Measurements from ENCODE around the gene NDUFB1.

NDUFB1 gene

DNA sequence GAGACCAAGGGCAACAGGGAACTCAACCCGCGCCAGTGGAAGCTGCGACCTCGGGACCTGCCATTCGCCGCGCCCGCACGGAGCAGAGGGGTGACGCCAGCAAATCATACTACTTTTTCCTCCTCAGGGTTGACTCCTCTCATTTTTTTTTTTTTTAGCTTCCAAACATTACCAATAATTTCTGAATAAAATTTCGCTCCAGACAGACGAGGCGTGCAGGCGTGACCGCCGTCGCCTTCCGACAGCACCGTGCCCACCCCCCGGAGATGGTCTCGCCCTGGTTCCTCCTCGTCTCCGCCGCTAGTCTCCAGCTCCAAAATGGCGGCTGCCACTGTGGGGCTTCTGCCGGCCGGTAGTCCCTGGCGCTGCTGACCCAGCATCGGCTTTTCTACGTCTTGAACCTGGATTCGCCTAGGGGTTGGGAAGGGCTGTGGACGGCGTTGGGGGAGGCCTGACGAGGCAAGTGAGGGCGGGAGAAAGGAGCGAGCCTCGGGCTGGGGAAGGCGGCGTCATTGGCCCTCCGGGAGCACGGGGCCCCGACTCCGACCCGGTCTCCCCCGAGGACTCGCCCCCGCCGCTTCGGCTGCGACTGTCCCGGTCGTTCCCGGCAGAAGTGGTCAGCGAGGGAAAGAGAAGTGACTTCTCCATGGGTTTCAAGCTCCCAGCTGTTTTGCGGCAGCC is at the start of gene NDUFB1, which contains the start of gene CPSF2:
TSS of gene NDUFB1 (minus strand) at position 37 of the 681 bp plus-strand sequence. CDS start 4,069 bp downstream, outside the sequence.
TSS of gene CPSF2 (plus strand) at position 300 of the 681 bp plus-strand sequence. CDS start 9,016 bp downstream, outside the sequence.
- no peak for FAIRE-seq

DNA sequence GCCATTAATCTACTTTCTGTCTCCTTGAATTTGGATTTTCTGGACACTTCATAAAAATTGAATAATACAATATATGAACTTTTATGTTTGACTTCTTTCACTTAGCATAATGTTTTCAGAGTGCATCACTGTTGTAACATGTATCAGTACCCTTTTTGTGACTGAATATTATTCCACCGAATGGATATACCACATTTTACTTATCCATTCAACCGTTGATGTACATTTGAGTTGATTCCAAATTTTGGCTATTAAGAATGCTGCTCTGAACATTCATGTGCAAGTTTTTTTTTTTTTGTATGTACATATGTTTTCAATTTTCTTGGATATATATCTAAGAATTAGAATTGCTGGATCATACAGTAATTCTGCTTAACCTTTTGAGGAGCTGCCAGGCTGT is 43.5 kb upstream of the NDUFB1 start:
- no peak for FAIRE-seq

DNA sequence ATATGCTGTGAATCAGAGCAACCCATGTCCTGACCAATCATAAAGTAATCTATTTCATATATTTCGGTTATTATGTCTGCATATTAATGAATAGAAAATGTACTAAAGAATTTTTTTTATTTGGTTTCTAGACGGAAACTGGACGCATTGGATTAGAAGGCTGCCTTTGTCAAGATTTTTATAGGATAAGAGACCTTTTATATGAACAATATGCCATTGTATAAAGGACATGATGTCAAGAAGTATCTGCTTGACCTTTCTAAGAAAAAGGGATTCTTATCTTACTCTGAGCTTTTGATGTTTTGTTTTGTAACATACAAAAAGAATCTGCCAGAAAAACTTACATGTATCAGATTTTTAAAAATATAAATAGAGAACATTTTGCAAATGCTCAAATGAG is 40.0 kb upstream of the NDUFB1 start:
- no peak for FAIRE-seq

DNA sequence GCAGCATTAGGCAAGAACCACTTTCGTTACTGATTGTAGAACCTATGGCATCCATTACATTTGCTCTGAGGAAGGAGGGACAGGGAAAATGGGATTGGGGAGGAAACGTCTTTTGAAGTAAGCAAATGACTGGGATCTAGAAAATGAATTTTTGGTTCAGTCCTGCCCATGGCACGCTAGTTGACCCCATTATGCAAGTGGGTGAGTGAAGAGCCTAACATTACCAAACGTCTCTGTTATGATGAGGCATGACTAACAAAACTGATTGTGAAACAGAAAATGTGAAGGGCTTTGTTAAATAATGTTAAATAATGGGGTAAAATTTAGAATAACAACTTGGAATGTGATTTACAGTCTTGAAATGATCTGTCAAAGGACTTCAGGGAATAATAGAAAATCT is 39.1 kb upstream of the NDUFB1 start:
- FAIRE-seq: no peak

DNA sequence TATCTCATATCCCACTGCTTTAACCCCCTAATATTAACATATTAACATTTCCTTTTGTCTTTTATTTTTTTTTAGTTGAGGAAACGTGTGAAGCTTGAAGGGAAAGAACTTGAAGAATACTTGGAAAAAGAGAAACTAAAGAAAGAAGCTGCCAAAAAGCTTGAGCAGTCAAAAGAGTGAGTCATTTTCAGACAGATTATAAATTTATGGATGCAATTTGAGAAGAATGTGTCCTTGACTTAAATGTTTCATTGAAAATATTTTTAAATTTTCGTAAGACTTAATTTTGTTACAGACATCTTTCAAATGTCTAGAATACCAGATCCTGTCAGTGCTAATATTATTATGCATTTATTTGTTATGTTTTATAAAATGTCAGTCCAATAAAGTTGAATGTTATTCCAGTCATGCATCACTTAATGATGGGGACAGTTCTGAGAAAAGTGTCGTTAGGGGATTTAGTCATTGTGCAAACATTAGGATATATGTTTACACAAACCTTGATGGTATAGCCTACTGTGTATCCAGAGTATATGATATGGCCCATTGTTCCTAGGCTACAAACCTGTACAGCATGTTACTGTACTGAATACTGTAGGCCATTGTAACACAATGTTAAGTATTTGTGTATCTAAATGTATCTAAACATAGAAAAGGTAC is 32.9 kb upstream of the NDUFB1 start:
- FAIRE-seq: no peak

DNA sequence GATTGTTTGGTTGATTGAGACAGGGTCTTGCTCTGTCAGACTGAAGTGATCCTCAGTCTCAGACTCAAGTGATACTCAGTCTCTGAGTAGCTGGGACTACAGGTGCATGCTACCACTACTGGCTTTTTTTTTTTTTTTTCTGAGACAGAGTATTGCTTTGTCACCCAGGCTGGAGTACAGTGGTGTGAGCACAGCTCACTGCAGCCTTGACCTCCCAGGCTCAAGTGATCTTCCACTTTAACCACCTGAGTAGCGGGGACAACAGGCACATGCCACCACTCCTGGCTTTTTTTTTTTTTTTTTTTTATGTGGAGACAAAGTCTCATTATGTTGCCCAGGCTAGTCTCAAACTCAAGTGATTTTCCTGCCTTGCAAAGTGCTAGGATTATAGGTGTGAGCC is 32.1 kb upstream of the NDUFB1 start:
- FAIRE-seq: no peak

DNA sequence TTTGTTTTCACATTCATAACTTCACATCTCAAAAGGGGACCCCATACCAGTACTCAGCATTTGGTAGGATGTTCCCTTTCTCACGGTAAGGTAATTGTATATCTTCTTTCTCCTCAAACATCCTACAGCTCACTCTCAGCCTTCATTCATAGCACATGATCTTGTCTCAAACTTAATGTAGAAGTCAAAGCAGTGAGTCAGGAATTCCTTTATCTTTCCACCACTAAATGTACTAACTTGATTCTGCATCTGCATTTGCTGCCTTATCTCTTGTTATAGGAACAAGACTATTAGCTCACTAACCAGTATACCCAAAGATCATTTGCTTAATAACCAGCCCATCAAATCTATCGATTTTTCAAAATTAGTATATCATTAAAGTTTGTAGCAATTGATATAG is 23.2 kb upstream of the NDUFB1 start:
- no peak for FAIRE-seq

DNA sequence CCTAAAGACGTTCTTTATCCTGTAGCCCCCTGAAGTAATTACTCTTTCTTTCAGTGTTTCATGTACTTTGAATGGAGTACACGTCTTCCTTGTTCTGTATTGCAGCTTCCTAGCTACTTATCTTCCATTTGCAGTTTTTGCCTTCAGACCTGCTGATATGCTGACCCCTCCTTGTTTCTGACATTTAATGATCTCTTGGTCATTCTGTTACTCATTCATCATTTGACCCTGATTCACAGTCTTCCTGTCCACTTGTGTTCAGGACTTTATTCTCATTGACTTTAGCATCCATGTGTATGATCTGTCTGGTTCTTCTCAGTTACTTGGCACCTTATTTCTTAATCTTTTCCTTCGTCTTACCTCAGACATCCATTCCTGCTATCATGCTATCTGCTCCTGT is 22.5 kb upstream of the NDUFB1 start:
- no peak for FAIRE-seq

DNA sequence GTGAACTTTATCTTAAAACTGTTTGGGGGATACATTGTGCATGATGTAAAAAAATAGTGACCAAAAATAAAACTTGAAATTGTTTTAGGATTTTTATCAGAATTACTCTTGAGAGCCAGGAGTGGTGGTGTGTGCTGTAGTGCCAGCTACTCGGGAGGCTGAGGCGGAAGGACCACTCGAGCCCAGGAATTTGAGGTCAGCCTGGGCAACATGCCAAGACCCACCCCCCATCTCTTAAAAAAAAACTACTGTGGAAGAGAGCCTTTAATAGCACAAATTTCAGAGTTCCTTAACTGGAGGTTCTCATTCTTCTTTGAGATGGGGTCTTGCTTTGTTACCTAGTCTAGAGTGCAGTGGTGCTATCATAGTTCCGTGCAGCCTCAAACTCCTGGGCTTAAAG is 21.8 kb upstream of the NDUFB1 start:
- no peak for FAIRE-seq

DNA sequence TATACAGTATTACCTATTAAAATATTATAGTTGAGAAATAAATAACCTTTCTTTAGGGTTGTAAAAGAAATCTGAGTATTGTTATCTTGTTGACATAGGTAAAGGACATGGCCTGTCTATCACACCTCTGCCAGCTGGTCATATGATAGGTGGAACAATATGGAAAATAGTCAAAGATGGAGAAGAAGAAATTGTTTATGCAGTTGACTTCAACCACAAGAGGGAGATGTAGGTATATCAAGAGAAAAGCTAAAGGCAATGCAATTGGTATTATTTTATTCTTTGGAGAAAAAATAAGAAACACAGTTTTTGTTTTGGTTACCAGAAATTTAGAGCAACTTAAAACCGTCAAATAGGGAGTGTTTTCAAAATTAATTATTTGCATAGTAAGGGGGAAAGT is 13.8 kb upstream of the NDUFB1 start:
- FAIRE-seq: peak; percentile 72

DNA sequence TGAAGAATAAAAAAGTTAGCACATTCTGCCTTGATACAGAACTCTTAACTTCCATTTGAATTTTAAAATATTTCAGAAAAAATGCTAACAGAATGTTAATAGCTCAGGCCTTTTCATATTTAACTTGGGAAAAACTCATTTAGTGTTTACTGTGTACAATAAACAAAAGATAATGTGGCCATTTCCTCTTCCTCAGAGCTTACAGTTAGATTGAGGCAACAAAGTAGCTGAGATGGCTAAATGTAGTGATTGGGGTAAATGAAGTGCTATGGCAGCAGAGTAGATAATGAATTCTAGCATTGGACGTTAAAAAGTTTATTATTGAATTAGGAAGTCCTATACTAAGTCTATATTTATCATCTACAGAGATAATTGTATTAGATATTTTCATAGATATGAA is 12.9 kb upstream of the NDUFB1 start:
- no peak for FAIRE-seq

DNA sequence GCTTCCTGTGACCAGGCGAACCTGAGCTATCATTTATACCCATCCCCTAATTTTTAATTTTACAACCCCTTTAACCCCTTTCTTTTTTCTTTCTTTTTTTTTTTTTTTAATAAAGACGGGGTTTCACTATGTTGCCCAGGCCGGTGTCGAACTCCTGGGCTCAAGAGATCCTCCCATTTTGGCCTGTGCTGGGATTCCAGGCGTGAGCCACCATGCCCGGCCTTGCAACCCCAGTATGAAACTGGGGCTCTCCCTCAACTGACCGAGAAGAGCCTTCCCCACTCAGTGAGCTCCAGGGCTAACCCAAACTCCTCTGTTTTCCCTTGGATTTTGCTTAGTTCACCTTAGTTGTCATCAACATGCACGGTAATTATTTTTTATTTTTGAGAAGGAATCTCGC is 1.3 kb upstream of the NDUFB1 start:
- no peak for FAIRE-seq

DNA sequence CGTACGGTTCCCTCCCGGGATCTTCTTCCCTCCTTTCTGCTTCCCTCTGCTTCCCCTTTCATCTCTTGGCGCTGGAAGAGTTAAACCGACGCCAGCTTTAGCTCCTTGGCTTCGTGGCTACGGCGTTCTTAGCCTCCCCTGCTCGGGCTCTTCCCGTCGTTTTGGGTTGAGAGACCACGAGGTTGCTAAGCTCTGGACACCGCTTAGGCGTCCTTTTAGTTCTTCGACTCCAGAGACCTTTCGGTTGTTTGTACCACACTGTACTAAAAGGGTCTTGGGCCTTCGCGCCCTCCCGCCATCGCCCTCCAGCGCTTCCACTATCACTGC is 808 bp upstream of the NDUFB1 start:
- FAIRE-seq: no peak

DNA sequence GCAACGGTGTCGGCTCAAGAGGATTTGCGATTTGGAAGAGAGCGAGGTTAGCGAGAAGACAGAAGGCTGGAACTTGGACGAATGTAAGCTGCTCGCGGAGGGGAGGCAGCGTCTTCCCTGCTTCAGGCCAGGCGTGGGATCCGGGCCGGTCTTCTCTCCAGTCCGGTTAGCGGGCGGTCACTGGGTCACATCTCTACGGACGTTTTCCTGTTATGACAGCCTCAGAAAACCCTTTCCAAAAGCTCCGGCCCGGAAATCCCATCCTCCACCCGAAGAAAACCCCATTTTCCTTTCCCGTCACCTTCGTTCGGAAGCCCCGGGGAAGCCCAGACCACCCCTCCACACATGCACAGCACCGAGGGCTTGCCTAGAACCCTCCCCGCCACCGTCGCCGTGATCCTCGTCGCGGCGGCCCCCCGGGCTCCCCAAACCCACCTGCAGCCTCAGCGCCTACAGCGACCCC is 268 bp downstream of the NDUFB1 start:
- no peak for FAIRE-seq

DNA sequence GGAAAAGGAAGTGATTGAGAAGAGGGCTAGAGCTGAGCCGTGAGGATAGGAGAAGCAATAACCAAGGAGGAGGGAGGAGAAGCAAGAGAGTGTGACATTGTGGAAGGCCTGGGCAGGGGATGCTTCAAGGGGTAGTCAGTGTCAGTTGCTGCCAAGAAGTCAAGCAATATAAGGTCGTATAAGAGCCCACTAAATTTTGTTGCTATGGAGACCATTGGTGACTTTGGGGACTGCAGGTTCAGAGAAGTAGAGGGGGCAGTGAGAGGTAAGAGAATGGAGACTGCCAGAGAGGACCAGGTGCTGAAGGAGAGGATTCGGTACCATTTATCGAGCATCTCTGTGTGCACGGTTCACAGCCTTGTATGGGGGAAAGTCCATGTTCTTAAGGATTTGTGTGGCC is 12.0 kb downstream of the NDUFB1 start:
- FAIRE-seq: no peak

DNA sequence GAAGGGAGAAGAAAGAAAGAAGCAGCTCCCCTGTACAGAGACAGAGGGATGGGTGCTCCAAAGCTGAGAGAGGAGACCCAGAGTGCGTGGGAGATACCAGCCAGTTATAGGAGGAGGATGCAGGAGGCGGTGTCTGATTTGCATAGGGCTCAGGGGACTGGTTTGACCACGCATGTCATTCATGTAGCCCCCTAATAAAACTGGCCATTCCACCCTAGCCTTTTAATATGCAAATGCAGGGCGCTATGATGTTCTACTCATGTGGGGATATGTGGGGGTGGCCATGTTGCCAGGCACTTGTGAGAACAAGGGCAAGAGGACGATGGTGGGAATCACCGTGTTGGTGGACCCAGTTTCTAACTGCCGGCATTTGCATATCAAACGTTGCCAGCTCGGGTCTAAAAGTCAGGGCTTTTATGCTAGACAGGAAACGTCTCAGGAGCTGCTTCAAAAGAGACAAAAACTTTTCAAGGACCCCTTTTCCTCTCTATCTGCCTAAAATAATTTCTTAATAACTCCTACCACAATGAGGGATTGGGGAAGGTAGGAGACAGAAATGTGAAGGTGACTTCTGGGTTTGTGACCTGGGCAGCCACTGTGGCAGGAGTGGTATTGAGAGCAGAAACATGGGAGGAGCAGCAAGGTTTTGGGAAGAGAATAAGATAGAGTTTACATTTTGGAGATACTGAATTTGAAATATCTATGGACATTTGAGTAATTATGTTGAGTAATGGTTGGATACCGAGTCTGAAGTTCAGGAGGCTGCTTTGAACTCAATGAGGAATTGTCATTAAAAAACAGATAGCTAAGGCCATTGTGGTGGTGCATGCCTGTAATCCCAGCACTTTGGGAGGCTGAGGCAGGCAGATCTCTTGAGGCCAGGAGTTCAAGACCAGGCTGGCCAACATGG is 12.9 kb downstream of the NDUFB1 start:
- no peak for FAIRE-seq

DNA sequence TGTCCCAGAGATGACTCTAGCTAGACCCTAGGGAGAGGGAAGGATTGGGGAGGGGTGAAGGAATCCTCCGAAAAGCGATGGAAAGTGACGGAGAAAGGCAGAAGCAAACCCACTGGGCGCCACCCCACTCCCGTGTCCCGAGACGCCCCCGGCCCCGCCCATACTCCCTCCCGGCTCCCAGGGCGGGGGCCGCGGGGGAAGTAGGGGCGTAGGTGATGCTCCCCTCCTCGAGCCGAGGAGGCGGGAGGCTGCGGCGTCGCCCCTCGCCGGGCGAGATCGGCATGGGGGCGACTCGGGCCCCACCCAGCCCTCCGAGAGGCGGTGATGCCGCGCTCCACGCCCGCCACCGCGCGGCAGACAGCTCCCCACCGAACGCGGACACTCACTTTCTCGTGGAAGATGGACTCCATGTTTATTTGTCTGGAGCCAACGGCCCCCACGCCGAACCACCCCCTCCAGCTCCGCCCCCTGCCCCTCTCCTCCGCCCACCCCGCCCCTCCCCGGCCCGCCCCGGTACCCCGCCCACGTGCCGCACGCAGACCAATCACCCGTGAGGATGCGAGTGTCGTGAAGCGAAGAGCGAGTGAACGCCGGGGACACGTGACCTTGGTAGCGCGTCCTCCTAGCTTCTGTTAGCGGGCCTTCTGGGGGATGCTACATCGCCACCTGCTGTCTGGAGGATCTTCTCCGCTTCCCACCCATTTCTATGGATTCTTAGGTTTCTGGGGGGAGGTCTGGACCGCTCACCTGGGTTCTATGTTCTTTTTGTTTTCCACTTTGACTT is 15.2 kb downstream of the NDUFB1 start, which contains the start of gene ATXN3:
TSS of gene ATXN3 (minus strand) at position 440 of the 784 bp plus-strand sequence. CDS start at position 410, 30 bp downstream.
- peak; percentile 56 for FAIRE-seq

DNA sequence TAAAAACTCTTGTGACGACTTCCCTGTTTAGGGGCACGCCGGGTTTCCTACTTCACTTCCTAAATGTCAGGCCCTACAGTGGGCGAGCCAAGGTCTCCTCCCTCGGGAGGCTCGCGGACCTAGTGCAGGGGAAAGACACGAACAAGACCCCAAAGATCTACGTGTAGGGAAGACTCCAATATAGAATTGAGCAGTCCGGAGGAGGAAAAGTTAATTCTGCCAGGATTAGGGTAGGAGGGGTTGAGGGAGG is 15.7 kb downstream of the NDUFB1 start:
- no peak for FAIRE-seq

DNA sequence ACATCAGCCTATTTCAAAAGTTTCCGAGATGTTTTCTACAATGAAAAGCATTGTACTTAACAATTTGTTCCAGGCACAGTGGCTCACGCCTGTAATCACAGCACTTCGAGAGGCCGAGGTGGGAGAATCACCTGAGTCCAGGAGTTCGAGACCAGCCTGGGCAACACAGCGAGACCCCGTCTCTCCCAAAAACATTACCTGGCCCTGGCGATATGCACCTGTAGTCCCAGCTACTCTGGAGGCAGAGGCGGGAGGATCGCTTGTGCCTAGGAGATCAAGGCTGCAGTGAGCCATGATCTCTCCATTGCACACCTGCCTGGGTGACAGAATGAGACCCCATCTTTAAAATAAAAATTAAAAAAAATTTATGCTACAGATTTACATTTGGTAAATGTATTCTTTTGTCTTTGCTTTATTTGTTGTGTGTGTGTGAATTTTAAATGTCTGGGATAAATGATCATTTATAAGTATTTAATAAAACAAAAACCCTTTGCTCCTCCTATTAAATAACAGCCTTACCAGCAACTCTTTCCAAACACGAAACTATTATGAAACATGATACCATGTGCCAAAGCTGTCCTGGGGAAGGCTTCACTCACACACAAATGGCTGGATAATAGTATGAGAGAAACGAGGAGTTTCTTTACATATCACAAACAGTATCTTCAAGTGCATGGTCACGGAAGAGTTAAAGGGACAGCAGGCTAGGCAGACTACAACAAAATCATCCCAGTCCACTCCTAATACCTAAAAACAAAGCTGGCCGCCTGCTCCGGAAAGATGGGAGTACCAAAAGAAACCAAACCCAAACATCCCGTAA is 16.2 kb downstream of the NDUFB1 start:
- no peak for FAIRE-seq

DNA sequence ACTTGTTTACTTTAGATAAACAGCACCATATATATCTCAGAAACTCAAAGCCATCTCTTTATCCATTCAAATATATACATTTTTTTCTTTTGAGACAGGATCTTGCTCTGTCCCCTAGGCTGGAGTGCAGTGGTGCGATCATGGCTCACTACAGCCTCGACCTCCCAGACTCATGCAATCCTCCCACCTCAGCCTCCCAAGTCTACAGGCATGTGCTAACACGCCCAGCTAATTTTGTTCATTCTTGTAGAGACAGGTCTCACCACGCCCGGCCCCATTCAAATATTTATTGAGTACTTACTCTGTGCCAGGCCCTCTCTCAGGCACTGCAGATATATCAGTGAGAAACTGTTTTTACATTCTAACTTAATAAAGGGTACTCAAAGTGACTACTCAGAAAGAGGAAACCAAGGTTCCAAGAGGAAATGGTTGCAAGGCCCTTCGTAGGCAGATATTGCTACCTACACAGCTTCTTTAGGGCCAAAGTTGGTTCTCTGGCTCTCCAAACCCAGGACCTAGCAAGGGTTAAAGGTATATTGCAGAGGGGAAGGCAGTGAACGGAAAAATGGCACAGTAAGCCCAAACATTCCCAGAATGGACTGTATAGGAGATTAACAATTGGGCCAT is 18.0 kb downstream of the NDUFB1 start:
- no peak for FAIRE-seq

DNA sequence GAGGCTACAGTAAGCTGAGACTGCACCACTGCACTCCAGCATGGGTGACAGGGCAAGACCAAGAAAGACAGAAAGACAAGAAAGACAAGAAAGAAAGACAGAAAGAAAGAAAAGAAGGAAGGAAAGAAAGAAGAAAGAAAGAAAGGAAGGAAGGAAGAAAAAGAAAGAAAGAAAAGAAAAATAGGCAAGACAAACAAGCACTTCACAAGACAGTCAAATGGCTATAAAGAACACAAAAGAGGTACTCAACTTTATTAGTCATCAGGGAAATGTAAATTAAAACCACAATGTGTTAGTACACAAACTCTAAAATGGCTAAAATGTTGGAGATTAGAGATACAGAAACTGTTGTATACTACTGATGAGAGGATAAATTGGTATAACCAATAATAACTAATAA is 21.7 kb downstream of the NDUFB1 start:
- FAIRE-seq: no peak

DNA sequence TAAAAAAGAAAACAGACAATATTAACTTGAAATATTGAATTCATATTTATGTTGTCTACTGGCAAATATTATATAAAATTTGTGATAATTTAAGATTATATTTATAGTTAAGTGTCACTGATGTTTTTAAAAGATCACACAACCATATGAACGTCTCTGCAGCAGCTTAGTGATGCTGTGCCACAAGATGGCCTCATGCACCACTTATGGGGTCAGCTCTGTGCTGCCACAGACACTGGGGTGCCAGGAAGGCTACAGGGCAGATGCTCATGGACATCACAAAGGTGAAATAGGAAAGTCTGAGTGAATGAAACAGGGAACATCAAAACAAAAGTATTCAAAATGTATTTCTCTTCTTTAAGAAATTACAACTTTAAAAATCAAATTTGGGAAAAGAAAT is 28.2 kb downstream of the NDUFB1 start:
- FAIRE-seq: no peak

All from islet of Langerhans (tissue), 1 donor.